Suprapubic skin (tissue), 4 donors: ENCODE data around the gene SSR1.

Experiments
- EP300 ChIP-seq: sonication (generic); formaldehyde crosslinking; IDR thresholded peaks from one replicate; pipeline ENCODE4 v1.6.1; 2017; ENCODE audit warnings: antibody characterized with exemption
- POLR2A ChIP-seq, 2 donors: fragments of 450-650 bp; IDR thresholded peaks; one replicate each; pipeline ENCODE4 v1.6.1; 2017; ENCODE audit warnings: antibody characterized with exemption in 2 of 2, mild to moderate bottlenecking in 2 of 2, moderate library complexity in 2 of 2
- POLR2AphosphoS5 ChIP-seq, 3 donors: sonication (generic); formaldehyde crosslinking; IDR thresholded peaks; one replicate each; pipeline ENCODE4 v1.6.1; 2017; ENCODE audit warnings: antibody characterized with exemption in 3 of 3
- TF ChIP-seq, protein P1 (sequence below), 2 donors: fragments of 200-600 bp in 1 of 2; fragments of 450-650 bp in 1 of 2; sonication (generic) in 1 of 2; IDR thresholded peaks; one replicate each; pipeline ENCODE4 v1.5.1; 2016 to 2019; ENCODE audit warnings: antibody characterized with exemption in 2 of 2, mild to moderate bottlenecking in 1 of 2, moderate library complexity in 1 of 2

DNA sequence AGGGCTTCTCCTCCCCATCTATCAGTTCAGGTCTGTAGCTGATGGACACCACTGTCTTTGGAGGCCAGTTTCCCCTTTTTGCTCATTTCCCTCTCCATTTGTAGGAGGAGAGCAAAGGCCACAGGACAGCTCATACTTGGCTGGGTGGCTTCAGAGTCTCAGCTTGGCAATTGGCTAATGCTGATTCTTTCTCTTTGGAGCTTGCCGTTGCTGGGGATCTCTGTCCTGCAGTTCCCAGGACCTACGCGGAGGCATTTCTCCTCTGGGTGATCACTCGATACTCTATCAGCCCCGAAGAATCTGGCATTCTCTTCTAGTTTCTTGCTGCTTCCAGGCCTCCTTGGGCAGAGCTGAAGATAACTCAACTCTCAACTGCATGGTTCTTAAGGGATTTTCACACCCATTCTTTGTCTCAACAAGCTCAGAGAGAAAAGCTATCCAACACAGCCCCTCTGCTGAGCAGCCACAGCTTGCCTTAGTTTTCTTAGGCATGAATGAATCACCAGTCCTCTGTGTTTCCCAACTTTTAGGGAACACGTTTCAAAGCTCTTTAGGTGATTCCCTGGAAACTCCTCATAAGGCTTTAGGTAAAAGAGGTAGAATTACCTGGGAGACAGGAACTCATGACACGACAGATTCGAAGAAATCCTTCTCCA lies 19.2 kb upstream of the SSR1 start:
- TF ChIP-seq, protein P1, sequence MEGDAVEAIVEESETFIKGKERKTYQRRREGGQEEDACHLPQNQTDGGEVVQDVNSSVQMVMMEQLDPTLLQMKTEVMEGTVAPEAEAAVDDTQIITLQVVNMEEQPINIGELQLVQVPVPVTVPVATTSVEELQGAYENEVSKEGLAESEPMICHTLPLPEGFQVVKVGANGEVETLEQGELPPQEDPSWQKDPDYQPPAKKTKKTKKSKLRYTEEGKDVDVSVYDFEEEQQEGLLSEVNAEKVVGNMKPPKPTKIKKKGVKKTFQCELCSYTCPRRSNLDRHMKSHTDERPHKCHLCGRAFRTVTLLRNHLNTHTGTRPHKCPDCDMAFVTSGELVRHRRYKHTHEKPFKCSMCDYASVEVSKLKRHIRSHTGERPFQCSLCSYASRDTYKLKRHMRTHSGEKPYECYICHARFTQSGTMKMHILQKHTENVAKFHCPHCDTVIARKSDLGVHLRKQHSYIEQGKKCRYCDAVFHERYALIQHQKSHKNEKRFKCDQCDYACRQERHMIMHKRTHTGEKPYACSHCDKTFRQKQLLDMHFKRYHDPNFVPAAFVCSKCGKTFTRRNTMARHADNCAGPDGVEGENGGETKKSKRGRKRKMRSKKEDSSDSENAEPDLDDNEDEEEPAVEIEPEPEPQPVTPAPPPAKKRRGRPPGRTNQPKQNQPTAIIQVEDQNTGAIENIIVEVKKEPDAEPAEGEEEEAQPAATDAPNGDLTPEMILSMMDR (IDR thresholded peaks at IDR 0.05), result no peak
- TF ChIP-seq EP300 (no peak), POLR2A (IDR thresholded peaks at IDR 0.05) (no peak), POLR2AphosphoS5 (IDR thresholded peaks at IDR 0.05) (no peak)
